WERI-Rb-1 (cell line): ENCODE results near the gene ATP12A.
A peak's percentile ranks its signal among the peaks of the same experiment; 100 is the strongest.

Source experiments
- DNase-seq: peaks from one replicate; pipeline ENCODE4 v3.0.0-alpha.2; 2020
- H3K27ac ChIP-seq: fragments of 250-450 bp; sonication (Bioruptor Pico); 2 replicates; pipeline ENCODE4 v1.5.1; 2020; ENCODE audit warnings: mild to moderate bottlenecking, moderate library complexity
- H3K27me3 ChIP-seq: fragments of 250-450 bp; sonication (Bioruptor Pico); 2 replicates; pipeline ENCODE4 v1.5.1; 2021; ENCODE audit warnings: mild to moderate bottlenecking, low read depth, moderate library complexity; ENCODE audit not compliant: insufficient read depth, severe bottlenecking
- H3K36me3 ChIP-seq: fragments of 250-450 bp; sonication (Bioruptor Pico); 2 replicates; pipeline ENCODE4 v1.5.1; 2020; ENCODE audit warnings: mild to moderate bottlenecking, moderate library complexity
- H3K4me3 ChIP-seq: 2 replicates; pipeline ENCODE4 v1.5.1; 2011; ENCODE audit warnings: low read depth, mild to moderate bottlenecking, control low read depth, low read length
- H3K9me3 ChIP-seq: fragments of 250-450 bp; sonication (Bioruptor Pico); 2 replicates; pipeline ENCODE4 v1.5.1; 2021; ENCODE audit warnings: mild to moderate bottlenecking, moderate library complexity; ENCODE audit not compliant: severe bottlenecking
- TF ChIP-seq, protein P1 (sequence below): IDR thresholded peaks from 2 replicates; pipeline ENCODE4 v1.5.1; 2011; ENCODE audit warnings: low read depth, mild to moderate bottlenecking, control low read depth, inconsistent platforms, low read length

ATP12A gene

DNA sequence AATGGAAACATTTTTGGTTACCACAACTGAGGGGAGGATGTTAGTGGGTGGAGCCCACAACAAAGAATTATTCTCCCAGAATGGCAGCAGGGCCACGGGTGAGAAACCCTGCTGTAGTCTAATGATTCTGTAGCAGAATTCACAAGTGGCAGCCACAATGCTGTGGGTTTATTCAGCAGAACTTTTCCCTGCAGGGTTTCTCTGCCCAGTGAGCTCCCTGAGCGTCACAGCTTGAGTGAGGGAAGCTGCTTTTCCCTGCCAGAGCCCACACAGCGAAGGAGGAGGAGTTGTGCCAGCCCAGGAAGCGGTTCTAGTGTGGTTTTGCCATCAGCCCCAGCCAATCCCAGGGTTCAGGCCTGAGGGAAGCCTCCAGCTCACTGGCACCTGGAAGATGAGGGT lies 4.4 kb downstream of the ATP12A start:
- TF ChIP-seq, protein P1, sequence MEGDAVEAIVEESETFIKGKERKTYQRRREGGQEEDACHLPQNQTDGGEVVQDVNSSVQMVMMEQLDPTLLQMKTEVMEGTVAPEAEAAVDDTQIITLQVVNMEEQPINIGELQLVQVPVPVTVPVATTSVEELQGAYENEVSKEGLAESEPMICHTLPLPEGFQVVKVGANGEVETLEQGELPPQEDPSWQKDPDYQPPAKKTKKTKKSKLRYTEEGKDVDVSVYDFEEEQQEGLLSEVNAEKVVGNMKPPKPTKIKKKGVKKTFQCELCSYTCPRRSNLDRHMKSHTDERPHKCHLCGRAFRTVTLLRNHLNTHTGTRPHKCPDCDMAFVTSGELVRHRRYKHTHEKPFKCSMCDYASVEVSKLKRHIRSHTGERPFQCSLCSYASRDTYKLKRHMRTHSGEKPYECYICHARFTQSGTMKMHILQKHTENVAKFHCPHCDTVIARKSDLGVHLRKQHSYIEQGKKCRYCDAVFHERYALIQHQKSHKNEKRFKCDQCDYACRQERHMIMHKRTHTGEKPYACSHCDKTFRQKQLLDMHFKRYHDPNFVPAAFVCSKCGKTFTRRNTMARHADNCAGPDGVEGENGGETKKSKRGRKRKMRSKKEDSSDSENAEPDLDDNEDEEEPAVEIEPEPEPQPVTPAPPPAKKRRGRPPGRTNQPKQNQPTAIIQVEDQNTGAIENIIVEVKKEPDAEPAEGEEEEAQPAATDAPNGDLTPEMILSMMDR = no peak
- H3K27ac ChIP-seq = peak overlapping the region; percentile 66
- H3K36me3 ChIP-seq = no peaks in the 10 kb centered on the region
- H3K9me3 ChIP-seq = no peaks in the 10 kb centered on the region
- no peaks in the 10 kb centered on the region for H3K27me3 ChIP-seq
- H3K4me3 ChIP-seq = no peak overlapping the region
- no peak for DNase-seq

- Histone ChIP-seq H3K27me3 (no peaks in the 10 kb centered on the region), H3K4me3 (no peak overlapping the region), H3K36me3 (no peaks in the 10 kb centered on the region), H3K9me3 (no peaks in the 10 kb centered on the region), H3K27ac (no peak overlapping the region)
- TF ChIP-seq, protein P1 = no peak
- DNase-seq = no peak
Observed at GRCh38 chr13:24685314-24685713, 5.1 kb downstream of the ATP12A start.

DNA sequence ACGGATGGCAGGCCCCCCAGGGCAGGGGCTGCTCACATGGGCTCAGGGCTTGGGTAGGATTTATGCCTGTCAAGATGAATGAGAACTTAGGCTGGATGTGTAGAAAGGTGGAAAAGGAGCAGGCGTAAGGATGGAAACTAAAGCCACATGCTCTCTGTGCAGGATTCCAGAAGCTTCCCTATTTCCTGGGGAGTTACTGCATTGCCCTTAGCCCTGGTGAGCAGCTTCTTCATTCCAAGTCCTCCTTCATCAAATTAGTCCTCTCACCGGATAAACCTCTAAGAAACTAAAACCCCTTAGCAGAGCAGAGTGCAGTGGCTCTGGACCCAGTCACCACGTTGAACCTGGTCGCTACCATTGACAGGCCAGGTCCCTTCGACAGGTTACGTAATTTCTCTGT lies 7.4 kb downstream of the ATP12A start:
- DNase-seq = no peak
- no peak overlapping the region for H3K4me3 ChIP-seq

GRCh38 chr13:24688111-24688510 lies 7.9 kb downstream of the ATP12A start:
- H3K36me3 ChIP-seq = no peaks in the 10 kb centered on the region
- no peaks in the 10 kb centered on the region for H3K9me3 ChIP-seq
- TF ChIP-seq, protein P1 = no peak
- DNase-seq = no peak
- no peak overlapping the region for H3K27ac ChIP-seq
- H3K4me3 ChIP-seq = no peak overlapping the region
- no peaks in the 10 kb centered on the region for H3K27me3 ChIP-seq

More for the DNA sequence above, 7.4 kb downstream of the ATP12A start:
- Histone ChIP-seq H3K27me3 (no peaks in the 10 kb centered on the region), H3K27ac (no peak overlapping the region), H3K36me3 (no peaks in the 10 kb centered on the region), H3K9me3 (no peaks in the 10 kb centered on the region)
- TF ChIP-seq, protein P1 = no peak

- H3K9me3 ChIP-seq = no peaks in the 10 kb centered on the region
- no peaks in the 10 kb centered on the region for H3K36me3 ChIP-seq
- H3K27ac ChIP-seq = no peak overlapping the region
- no peak overlapping the region for H3K4me3 ChIP-seq
- TF ChIP-seq, protein P1 = no peak
- no peak for DNase-seq
- no peaks in the 10 kb centered on the region for H3K27me3 ChIP-seq
Observed at GRCh38 chr13:24688950-24689349, 8.7 kb downstream of the ATP12A start.

DNA sequence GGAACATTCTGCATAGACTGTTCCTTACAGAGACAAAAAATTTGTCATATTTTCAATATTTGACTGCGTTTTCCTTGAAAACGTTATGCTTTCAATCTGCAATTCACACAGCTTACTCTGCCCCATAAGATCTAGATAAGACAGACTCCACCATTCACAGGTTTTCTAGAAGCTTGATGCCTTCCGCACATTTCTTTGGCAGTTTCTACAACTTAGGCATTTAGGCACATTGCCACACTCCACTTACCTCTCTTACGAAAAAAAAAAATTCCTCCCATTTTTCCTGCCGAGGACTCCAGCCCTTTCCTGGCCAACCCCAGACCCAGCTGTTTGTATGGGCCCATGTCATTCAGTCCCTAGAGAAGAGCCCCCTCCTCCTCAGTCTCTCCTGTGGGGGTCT lies 11.2 kb downstream of the ATP12A start:
- Histone ChIP-seq H3K4me3 (no peak overlapping the region), H3K27me3 (no peaks in the 10 kb centered on the region), H3K27ac (no peak overlapping the region), H3K36me3 (no peaks in the 10 kb centered on the region), H3K9me3 (no peaks in the 10 kb centered on the region)
- DNase-seq = no peak
- TF ChIP-seq, protein P1 = no peak
